Measurements from ENCODE around the gene TNNI3. TPM values are rescaled to one million over a fixed set of nuclear protein-coding genes. Genes with fewer than 3 reads are reported as not detected.

Gene TNNI3
- total RNA-seq, 1 experiment from 2014 or later = 15.0 TPM

DNA sequence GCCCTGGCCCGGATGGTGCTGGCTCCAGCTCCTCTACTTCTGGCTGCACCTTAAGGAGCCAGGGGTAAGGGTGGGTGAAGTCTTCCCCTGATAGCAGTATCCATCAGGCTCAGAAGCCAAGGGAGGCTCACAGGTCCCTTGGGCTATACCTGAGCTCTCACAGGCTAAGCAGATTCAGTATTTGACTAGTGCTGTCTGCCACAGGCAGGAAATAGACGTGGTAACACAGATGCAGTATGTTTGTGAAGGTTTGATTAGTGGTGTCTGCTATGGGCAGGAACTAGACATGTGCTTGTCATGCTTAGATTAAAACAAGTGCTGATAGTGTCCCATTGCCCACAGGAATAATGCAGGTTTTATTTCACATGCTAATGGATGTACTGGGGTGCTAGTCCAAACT, 18.5 kb upstream of the TNNI3 start:
- H3K4me1 Mint-ChIP-seq = peaks cover 28% of the 10 kb centered on the region
- no peaks in the 10 kb centered on the region for H3K9me3 Mint-ChIP-seq
- ChIA-PET POLR2A (interaction anchor here (0.8 kb wide), 1 partner anchor 20 kb away, joined by 3 read pairs; no protein-coding TSS in a partner anchor), CTCF (interaction anchor here (0.5 to 3.6 kb wide), 7 partner anchors 10 to 242 kb away, joined by 3 to 23 read pairs (median 7); partner anchors contain the start of gene DNAAF3)
- ATAC-seq = no peak
- no peak overlapping the region for H3K4me3 Mint-ChIP-seq
- H3K36me3 Mint-ChIP-seq = no peaks in the 10 kb centered on the region
- H3K27me3 Mint-ChIP-seq (ENCODE audit: low read depth) = peaks cover 94% of the 10 kb centered on the region
- DNase-seq (ENCODE audit: low spot score) = no peak
- no peak overlapping the region for H3K27ac Mint-ChIP-seq
- TF ChIP-seq, protein P1, sequence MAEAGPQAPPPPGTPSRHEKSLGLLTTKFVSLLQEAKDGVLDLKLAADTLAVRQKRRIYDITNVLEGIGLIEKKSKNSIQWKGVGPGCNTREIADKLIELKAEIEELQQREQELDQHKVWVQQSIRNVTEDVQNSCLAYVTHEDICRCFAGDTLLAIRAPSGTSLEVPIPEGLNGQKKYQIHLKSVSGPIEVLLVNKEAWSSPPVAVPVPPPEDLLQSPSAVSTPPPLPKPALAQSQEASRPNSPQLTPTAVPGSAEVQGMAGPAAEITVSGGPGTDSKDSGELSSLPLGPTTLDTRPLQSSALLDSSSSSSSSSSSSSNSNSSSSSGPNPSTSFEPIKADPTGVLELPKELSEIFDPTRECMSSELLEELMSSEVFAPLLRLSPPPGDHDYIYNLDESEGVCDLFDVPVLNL (CRISPR knock-in tag; IDR thresholded peaks at IDR 0.05; ENCODE audit: borderline replicate concordance, low read depth) = no peak
- TF ChIP-seq JAZF1 (CRISPR knock-in tag; IDR thresholded peaks at IDR 0.05) (no peak), NFYB (CRISPR knock-in tag; conservative IDR thresholded peaks at IDR 0.05; ENCODE audit: low read depth) (no peak)

DNA sequence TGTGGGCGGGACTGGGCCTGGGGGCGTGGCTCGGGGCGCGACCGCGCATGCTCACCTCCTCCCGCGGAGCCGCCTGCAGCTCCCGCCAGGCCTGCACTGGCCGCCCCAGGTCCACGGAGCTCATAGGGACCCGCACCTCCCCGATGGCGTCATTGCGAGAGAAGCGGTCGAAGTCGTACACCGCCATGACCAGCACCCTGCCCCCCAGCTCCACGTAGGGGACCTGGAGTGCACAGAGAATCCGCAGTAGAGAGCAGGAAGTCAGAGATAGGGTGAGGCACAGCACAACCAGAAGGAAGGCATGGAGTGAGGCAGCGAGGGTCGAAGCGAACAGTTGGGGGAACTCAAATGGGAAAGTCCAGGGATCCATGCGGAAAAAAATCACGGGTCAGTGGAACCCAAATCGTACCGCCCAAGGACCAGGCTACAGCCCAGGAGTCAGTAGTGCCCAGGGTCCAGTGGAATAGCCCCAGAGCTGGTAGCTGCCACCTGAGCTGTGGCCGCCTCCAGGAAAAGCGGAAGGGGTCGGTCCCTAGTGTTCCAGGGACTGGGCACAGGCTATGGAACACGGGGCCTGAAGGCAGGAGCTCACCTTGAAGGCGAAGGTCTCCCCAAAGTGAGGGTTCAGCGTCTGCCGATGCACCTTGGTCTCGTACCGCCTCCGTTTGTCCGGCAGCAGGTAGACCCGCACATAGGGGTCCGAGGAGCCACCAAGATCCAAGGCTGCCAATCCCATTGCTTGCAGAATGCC, 17.8 kb upstream of the TNNI3 start:
- DNase-seq (ENCODE audit: low spot score) (peak; percentile 63), ATAC-seq (no peak)
- Mint-ChIP-seq H3K4me3 (peak overlapping the region; percentile 24; the same call in 1 of the 2 replicates), H3K27me3 (ENCODE audit: low read depth) (peaks cover 94% of the 10 kb centered on the region), H3K27ac (no peak overlapping the region), H3K36me3 (no peaks in the 10 kb centered on the region), H3K9me3 (no peaks in the 10 kb centered on the region), H3K4me1 (peaks cover 28% of the 10 kb centered on the region)
- no peak for TF ChIP-seq JUN (CRISPR knock-in tag; IDR thresholded peaks at IDR 0.05)
- TF ChIP-seq, protein P2, sequence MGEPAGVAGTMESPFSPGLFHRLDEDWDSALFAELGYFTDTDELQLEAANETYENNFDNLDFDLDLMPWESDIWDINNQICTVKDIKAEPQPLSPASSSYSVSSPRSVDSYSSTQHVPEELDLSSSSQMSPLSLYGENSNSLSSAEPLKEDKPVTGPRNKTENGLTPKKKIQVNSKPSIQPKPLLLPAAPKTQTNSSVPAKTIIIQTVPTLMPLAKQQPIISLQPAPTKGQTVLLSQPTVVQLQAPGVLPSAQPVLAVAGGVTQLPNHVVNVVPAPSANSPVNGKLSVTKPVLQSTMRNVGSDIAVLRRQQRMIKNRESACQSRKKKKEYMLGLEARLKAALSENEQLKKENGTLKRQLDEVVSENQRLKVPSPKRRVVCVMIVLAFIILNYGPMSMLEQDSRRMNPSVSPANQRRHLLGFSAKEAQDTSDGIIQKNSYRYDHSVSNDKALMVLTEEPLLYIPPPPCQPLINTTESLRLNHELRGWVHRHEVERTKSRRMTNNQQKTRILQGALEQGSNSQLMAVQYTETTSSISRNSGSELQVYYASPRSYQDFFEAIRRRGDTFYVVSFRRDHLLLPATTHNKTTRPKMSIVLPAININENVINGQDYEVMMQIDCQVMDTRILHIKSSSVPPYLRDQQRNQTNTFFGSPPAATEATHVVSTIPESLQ (CRISPR knock-in tag; IDR thresholded peaks at IDR 0.05) = no peak
- no peak for TF ChIP-seq MXD4 (CRISPR knock-in tag; IDR thresholded peaks at IDR 0.05; ENCODE audit: borderline replicate concordance)
- no peak for TF ChIP-seq OVOL2 (CRISPR knock-in tag; IDR thresholded peaks at IDR 0.05; ENCODE audit: borderline replicate concordance)
- TF ChIP-seq TEAD1 (CRISPR knock-in tag; IDR thresholded peaks at IDR 0.05) = no peak
- no peak for TF ChIP-seq TCF7 (CRISPR knock-in tag; IDR thresholded peaks at IDR 0.05; ENCODE audit: low read depth)
- no peak for TF ChIP-seq SMAD3 (CRISPR knock-in tag; IDR thresholded peaks at IDR 0.05; ENCODE audit: borderline replicate concordance)
- no peak for TF ChIP-seq NR3C1 (CRISPR knock-in tag; conservative IDR thresholded peaks at IDR 0.05; ENCODE audit: low read depth)
- TF ChIP-seq, protein P3, sequence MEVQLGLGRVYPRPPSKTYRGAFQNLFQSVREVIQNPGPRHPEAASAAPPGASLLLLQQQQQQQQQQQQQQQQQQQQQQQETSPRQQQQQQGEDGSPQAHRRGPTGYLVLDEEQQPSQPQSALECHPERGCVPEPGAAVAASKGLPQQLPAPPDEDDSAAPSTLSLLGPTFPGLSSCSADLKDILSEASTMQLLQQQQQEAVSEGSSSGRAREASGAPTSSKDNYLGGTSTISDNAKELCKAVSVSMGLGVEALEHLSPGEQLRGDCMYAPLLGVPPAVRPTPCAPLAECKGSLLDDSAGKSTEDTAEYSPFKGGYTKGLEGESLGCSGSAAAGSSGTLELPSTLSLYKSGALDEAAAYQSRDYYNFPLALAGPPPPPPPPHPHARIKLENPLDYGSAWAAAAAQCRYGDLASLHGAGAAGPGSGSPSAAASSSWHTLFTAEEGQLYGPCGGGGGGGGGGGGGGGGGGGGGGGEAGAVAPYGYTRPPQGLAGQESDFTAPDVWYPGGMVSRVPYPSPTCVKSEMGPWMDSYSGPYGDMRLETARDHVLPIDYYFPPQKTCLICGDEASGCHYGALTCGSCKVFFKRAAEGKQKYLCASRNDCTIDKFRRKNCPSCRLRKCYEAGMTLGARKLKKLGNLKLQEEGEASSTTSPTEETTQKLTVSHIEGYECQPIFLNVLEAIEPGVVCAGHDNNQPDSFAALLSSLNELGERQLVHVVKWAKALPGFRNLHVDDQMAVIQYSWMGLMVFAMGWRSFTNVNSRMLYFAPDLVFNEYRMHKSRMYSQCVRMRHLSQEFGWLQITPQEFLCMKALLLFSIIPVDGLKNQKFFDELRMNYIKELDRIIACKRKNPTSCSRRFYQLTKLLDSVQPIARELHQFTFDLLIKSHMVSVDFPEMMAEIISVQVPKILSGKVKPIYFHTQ (CRISPR knock-in tag; IDR thresholded peaks at IDR 0.05) = no peak
- no peak for TF ChIP-seq ZBTB21 (CRISPR knock-in tag; IDR thresholded peaks at IDR 0.05; ENCODE audit: borderline replicate concordance)
- no peak for TF ChIP-seq ESRRA (CRISPR knock-in tag; IDR thresholded peaks at IDR 0.05; ENCODE audit: borderline replicate concordance)
- no peak for TF ChIP-seq FOXP1 (CRISPR knock-in tag; IDR thresholded peaks at IDR 0.05; ENCODE audit: borderline replicate concordance)
- TF ChIP-seq NFATC4 (CRISPR knock-in tag; IDR thresholded peaks at IDR 0.05) = no peak
- TF ChIP-seq, protein P4, sequence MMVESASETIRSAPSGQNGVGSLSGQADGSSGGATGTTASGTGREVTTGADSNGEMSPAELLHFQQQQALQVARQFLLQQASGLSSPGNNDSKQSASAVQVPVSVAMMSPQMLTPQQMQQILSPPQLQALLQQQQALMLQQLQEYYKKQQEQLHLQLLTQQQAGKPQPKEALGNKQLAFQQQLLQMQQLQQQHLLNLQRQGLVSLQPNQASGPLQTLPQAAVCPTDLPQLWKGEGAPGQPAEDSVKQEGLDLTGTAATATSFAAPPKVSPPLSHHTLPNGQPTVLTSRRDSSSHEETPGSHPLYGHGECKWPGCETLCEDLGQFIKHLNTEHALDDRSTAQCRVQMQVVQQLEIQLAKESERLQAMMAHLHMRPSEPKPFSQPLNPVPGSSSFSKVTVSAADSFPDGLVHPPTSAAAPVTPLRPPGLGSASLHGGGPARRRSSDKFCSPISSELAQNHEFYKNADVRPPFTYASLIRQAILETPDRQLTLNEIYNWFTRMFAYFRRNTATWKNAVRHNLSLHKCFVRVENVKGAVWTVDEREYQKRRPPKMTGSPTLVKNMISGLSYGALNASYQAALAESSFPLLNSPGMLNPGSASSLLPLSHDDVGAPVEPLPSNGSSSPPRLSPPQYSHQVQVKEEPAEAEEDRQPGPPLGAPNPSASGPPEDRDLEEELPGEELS (CRISPR knock-in tag; IDR thresholded peaks at IDR 0.05) = no peak
- TF ChIP-seq, protein P5, sequence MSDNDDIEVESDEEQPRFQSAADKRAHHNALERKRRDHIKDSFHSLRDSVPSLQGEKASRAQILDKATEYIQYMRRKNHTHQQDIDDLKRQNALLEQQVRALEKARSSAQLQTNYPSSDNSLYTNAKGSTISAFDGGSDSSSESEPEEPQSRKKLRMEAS (CRISPR knock-in tag; IDR thresholded peaks at IDR 0.05) = no peak
- no peak for TF ChIP-seq FOXK1 (CRISPR knock-in tag; IDR thresholded peaks at IDR 0.05)
- no peak for TF ChIP-seq ETV6 (CRISPR knock-in tag; IDR thresholded peaks at IDR 0.05)
- TF ChIP-seq, protein P6, sequence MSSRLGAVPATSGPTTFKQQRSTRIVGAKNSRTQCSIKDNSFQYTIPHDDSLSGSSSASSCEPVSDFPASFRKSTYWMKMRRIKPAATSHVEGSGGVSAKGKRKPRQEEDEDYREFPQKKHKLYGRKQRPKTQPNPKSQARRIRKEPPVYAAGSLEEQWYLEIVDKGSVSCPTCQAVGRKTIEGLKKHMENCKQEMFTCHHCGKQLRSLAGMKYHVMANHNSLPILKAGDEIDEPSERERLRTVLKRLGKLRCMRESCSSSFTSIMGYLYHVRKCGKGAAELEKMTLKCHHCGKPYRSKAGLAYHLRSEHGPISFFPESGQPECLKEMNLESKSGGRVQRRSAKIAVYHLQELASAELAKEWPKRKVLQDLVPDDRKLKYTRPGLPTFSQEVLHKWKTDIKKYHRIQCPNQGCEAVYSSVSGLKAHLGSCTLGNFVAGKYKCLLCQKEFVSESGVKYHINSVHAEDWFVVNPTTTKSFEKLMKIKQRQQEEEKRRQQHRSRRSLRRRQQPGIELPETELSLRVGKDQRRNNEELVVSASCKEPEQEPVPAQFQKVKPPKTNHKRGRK (CRISPR knock-in tag; IDR thresholded peaks at IDR 0.05; ENCODE audit: borderline replicate concordance) = no peak
- no peak for TF ChIP-seq SMAD4 (CRISPR knock-in tag; IDR thresholded peaks at IDR 0.05)
- POLR2A ChIA-PET = interaction anchor here (0.8 kb wide), 1 partner anchor 19 kb away, joined by 3 read pairs; no protein-coding TSS in a partner anchor
- CTCF ChIA-PET = interaction anchor here (0.8 to 3.6 kb wide), 8 partner anchors 9 to 243 kb away, joined by 4 to 23 read pairs (median 10); partner anchors contain the start of gene DNAAF3

All from WTC11 (cell line).